ENCODE measurements around the gene PPP2R5E.
"Not testable (repeated sequence)": the region's sequence is repeated elsewhere in the genome, so short reads cannot be mapped to it uniquely, and the experiment has no call there.

Gene PPP2R5E

DNA sequence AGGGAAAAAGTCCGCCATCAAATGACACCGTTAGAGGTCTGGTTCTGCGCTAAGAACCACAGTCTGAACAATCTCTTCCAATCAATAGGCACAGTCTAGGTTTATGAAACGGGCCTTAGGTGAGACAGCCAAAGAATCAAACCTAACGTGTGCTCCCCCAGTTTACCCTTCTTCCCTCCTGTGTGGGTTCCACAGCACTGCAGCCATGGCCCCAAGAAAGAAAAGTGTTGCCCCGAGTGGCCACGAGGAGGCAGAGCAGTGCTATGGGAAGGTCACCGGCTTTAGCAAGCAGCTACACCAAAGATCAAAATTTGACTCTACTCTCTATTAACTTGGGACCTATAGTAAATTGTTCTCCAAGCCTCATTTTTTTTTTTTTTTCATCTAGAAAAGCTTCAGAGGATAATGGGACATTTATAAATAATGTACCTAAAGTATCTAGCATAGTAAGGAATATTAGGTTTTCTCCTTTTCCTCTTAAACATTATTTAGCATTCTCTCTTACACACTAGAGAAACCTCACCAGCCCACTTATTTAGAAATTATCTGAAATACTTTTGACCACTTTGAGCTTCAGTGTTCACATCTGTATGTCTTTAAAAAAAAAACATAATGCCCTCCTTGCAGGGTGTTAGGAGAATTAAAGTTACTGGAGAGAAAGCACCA, 154.3 kb downstream of the PPP2R5E start:
- DNase-seq (ENCODE audit: low spot score): peak; percentile 14
- TF ChIP-seq, protein P1, sequence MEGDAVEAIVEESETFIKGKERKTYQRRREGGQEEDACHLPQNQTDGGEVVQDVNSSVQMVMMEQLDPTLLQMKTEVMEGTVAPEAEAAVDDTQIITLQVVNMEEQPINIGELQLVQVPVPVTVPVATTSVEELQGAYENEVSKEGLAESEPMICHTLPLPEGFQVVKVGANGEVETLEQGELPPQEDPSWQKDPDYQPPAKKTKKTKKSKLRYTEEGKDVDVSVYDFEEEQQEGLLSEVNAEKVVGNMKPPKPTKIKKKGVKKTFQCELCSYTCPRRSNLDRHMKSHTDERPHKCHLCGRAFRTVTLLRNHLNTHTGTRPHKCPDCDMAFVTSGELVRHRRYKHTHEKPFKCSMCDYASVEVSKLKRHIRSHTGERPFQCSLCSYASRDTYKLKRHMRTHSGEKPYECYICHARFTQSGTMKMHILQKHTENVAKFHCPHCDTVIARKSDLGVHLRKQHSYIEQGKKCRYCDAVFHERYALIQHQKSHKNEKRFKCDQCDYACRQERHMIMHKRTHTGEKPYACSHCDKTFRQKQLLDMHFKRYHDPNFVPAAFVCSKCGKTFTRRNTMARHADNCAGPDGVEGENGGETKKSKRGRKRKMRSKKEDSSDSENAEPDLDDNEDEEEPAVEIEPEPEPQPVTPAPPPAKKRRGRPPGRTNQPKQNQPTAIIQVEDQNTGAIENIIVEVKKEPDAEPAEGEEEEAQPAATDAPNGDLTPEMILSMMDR (conservative IDR thresholded peaks at IDR 0.05; ENCODE audit: low read depth): peak; percentile 75
- POLR2A ChIA-PET (ENCODE audit: low non-redundant PET): no interaction called here
- CTCF ChIA-PET: interaction anchor here (0.5 to 1.0 kb wide), 11 partner anchors 8 to 1936 kb away, joined by 3 to 6 read pairs (median 3); no protein-coding TSS in a partner anchor
- H3K27ac ChIP-seq: no peak overlapping the region

DNA sequence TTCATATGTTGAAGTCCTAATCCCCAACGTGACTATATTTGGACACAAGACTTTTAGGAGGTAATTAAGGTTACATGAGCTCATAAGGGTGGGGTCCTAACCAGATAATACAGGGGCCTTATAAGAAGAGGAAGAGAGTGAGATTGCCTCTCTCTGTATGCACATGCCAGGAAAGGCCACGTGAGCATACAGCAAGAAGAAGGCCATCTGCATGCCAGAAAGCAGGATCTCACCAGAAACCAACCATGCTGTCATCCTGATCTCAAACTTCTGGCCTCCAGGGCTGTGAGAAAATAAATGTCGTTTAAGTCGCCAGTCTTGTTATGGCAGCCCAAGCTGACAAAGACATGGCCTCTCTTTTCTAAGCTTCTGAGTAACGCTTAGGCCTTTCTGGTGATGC, 155.5 kb downstream of the PPP2R5E start:
- ChIA-PET CTCF (interaction anchor here (1.0 kb wide), 1 partner anchor 9 kb away, joined by 3 read pairs; no protein-coding TSS in a partner anchor), POLR2A (ENCODE audit: low non-redundant PET) (no interaction called here)
- no peak overlapping the region for H3K27ac ChIP-seq
- no peak for DNase-seq (ENCODE audit: low spot score)
- TF ChIP-seq, protein P1 (conservative IDR thresholded peaks at IDR 0.05; ENCODE audit: low read depth): no peak

DNA sequence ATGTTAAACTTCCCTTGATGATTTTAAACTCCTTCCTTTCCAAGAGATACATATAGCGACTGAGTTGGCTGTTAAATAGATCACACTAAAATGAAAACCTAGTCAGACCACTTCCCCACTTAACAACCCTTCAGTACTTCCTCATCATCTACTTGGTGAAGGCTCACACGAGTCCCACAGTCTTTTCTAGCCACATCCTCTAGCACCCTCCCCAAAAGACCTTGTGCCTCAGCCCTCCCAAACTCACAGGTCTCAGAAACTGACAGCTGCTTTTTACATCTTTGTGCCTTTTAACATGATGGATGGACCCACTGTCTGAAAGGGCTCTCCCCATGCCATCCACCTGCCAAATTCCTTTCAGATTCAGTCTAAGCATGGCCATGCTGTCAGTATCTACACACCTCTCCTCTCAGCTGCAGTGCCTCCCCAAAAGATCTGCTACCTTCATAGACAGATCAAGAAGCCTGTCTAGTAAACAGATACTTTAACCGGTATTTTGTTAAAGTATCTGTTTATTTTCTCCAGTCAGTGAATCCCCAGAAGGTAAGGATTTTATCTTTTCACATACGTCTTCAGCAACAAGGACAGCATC, 159.3 kb downstream of the PPP2R5E start:
- no peak overlapping the region for H3K27ac ChIP-seq
- ChIA-PET POLR2A (ENCODE audit: low non-redundant PET) (no interaction called here), CTCF (no interaction called here)
- TF ChIP-seq, protein P1 (conservative IDR thresholded peaks at IDR 0.05; ENCODE audit: low read depth): no peak
- no peak for DNase-seq (ENCODE audit: low spot score)

DNA sequence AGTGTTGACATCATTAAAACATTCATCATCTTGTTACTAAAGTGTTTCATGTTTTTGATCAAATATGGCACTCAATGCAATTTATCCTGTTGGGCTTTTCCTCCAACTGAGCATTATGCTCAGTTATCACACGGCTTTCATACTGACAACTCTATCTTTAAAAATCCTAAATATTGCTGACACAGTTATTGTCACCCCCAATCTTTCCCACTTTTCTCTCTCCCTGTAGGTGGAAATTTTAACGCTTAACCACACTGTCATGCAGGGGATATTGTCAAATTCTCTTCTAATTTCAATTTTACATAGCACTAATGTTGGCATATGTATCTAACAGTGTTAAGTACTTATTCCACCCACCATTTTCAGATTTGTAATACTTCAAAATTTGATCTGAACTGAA, 164.7 kb downstream of the PPP2R5E start:
- POLR2A ChIA-PET (ENCODE audit: low non-redundant PET): no interaction called here
- TF ChIP-seq, protein P1 (conservative IDR thresholded peaks at IDR 0.05; ENCODE audit: low read depth): no peak
- CTCF ChIA-PET: no interaction called here
- no peak for DNase-seq (ENCODE audit: low spot score)
- H3K27ac ChIP-seq: no peak overlapping the region

DNA sequence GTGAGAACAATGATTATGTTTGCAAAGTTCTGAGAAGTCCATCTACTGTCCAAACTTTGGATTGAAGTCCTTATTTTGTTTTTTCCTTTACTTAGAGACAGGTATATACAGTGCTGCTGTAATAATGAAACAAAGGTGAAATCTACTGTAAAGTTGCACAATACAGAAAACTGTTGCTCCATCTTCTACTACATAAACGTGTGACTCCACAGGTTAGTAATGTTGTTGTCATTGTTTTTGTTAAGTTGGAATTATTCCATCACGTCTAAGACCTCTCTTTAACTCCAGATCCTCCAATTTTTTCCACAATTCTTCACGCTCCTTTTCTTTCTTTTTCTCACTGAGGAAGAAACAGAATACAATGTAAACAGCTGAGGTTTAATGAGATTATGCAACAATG, 167.4 kb downstream of the PPP2R5E start:
- ChIA-PET POLR2A (ENCODE audit: low non-redundant PET) (no interaction called here), CTCF (no interaction called here)
- peak; percentile 17 for DNase-seq (ENCODE audit: low spot score)
- H3K27ac ChIP-seq: no peak overlapping the region
- TF ChIP-seq, protein P1 (conservative IDR thresholded peaks at IDR 0.05; ENCODE audit: low read depth): no peak

DNA sequence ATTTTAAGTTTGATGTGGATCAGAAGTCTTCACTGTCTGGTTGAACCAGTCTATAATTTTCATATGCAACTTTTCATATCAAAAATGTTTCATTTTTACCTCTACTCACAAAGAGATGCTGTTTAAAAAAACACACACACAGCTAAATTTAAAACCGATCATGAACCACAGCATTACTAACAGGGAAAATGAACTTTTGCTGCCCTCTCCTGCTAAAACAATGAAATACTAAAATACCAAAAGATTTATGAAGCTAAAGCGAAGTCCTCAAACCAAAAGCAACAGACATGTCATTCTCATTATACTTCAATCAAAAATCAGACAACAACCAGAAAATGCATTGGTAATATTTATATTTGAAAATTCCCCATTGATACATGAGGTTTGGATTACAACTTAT, 171.6 kb downstream of the PPP2R5E start:
- POLR2A ChIA-PET (ENCODE audit: low non-redundant PET); H3K27ac ChIP-seq; DNase-seq (ENCODE audit: low spot score): not testable (repeated sequence)
- CTCF ChIA-PET: interaction anchor here (0.7 kb wide), 1 partner anchor 95 kb away, joined by 3 read pairs; no protein-coding TSS in a partner anchor

DNA sequence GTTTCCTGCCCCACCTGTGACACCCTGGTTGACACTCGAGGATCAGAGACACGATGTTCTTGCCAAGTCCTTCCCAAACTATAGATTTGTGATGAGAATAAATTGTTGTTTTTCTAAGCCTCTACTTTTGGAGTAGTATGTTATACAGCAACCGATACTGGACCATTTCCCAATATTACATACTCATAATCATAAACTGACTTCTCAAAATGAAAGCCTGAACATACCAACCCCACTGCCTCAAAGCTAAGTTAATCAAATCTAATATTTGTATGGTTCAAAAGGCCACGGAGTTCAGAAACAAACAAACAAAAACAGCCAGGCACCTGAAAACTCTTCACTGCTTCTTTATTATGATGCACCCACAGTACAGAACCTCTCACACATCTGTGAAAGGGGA, 172.1 kb downstream of the PPP2R5E start:
- no peak overlapping the region for H3K27ac ChIP-seq
- ChIA-PET CTCF (no interaction called here), POLR2A (ENCODE audit: low non-redundant PET) (no interaction called here)
- TF ChIP-seq, protein P1 (conservative IDR thresholded peaks at IDR 0.05; ENCODE audit: low read depth): no peak
- DNase-seq (ENCODE audit: low spot score): no peak

All from RWPE1 (cell line).